Measurements from ENCODE around the gene DYNC1I1.

DYNC1I1 gene

GRCh38 chr7:96102096-96102811, 329.9 kb downstream of the DYNC1I1 start:
- no peak overlapping the region for H3K4me3 ChIP-seq (replicated peaks; ENCODE audit: low read depth, low read length)
- no peaks in the 10 kb centered on the region for H3K27me3 ChIP-seq (replicated peaks; ENCODE audit: control insufficient read depth, insufficient read depth, low read length)
- no peak for TF ChIP-seq CTCF (IDR thresholded peaks at IDR 0.05; ENCODE audit: insufficient read depth, low read length, poor library complexity, severe bottlenecking)
- H3K36me3 ChIP-seq (ENCODE audit: control insufficient read depth, insufficient read depth, low read length): no peaks in the 10 kb centered on the region
- DNase-seq (ENCODE audit: extremely low read depth, insufficient read length): no peak

- no peak for DNase-seq (ENCODE audit: extremely low read depth, insufficient read length)
- TF ChIP-seq CTCF (IDR thresholded peaks at IDR 0.05; ENCODE audit: insufficient read depth, low read length, poor library complexity, severe bottlenecking): no peak
- H3K36me3 ChIP-seq (ENCODE audit: control insufficient read depth, insufficient read depth, low read length): no peaks in the 10 kb centered on the region
- no peaks in the 10 kb centered on the region for H3K27me3 ChIP-seq (replicated peaks; ENCODE audit: control insufficient read depth, insufficient read depth, low read length)
- no peak overlapping the region for H3K4me3 ChIP-seq (replicated peaks; ENCODE audit: low read depth, low read length)
Measured at GRCh38 chr7:96104984-96105383, 332.6 kb downstream of the DYNC1I1 start.

GRCh38 chr7:96111405-96111804, 339.1 kb downstream of the DYNC1I1 start:
- no peaks in the 10 kb centered on the region for H3K36me3 ChIP-seq (ENCODE audit: control insufficient read depth, insufficient read depth, low read length)
- no peak for DNase-seq (ENCODE audit: extremely low read depth, insufficient read length)
- no peaks in the 10 kb centered on the region for H3K27me3 ChIP-seq (replicated peaks; ENCODE audit: control insufficient read depth, insufficient read depth, low read length)
- no peak overlapping the region for H3K4me3 ChIP-seq (replicated peaks; ENCODE audit: low read depth, low read length)
- TF ChIP-seq CTCF (IDR thresholded peaks at IDR 0.05; ENCODE audit: insufficient read depth, low read length, poor library complexity, severe bottlenecking): no peak

- Histone ChIP-seq H3K36me3 (ENCODE audit: control insufficient read depth, insufficient read depth, low read length) (no peaks in the 10 kb centered on the region), H3K4me3 (replicated peaks; ENCODE audit: low read depth, low read length) (no peak overlapping the region), H3K27me3 (replicated peaks; ENCODE audit: control insufficient read depth, insufficient read depth, low read length) (no peaks in the 10 kb centered on the region)
- DNase-seq (ENCODE audit: extremely low read depth, insufficient read length): no peak
- TF ChIP-seq CTCF (IDR thresholded peaks at IDR 0.05; ENCODE audit: insufficient read depth, low read length, poor library complexity, severe bottlenecking): no peak
Measured at GRCh38 chr7:96114190-96114589, 341.8 kb downstream of the DYNC1I1 start.

GRCh38 chr7:96116173-96116572, 343.8 kb downstream of the DYNC1I1 start:
- Histone ChIP-seq H3K27me3 (replicated peaks; ENCODE audit: control insufficient read depth, insufficient read depth, low read length) (no peaks in the 10 kb centered on the region), H3K36me3 (ENCODE audit: control insufficient read depth, insufficient read depth, low read length) (no peaks in the 10 kb centered on the region; the same call in 1 of the 2 replicates), H3K4me3 (replicated peaks; ENCODE audit: low read depth, low read length) (no peak overlapping the region)
- TF ChIP-seq CTCF (IDR thresholded peaks at IDR 0.05; ENCODE audit: insufficient read depth, low read length, poor library complexity, severe bottlenecking): no peak
- no peak for DNase-seq (ENCODE audit: extremely low read depth, insufficient read length)

Data from GM06990 (cell line).